ENCODE measurements around the gene EIF4H. TPM values are rescaled to one million over a fixed set of nuclear protein-coding genes. Genes with fewer than 3 reads are reported as not detected.

The EIF4H gene
- total RNA-seq, 1 donor from 2014 or later, result 361 TPM

- H3K9me3 ChIP-seq (ENCODE audit: insufficient read depth, low read depth, low read length), result no peaks in the 10 kb centered on the region
- H2AFZ ChIP-seq (ENCODE audit: low read depth, low read length), result no peak overlapping the region
- H3K79me2 ChIP-seq (ENCODE audit: insufficient read depth, low read length), result no peaks in the 10 kb centered on the region
- no peak for DNase-seq (ENCODE audit: low read depth)
- no peak for FAIRE-seq
- no peak overlapping the region for H3K4me3 ChIP-seq (ENCODE audit: insufficient read depth, low read depth, low read length)
- no peak for TF ChIP-seq EZH2 (IDR thresholded peaks at IDR 0.05; ENCODE audit: insufficient read depth, low read length)
- no peak for TF ChIP-seq CTCF (IDR thresholded peaks at IDR 0.05; ENCODE audit: insufficient read depth, low read depth, low read length)
- no peaks in the 10 kb centered on the region for H3K27me3 Mint-ChIP-seq (ENCODE audit: low read depth, unreplicated experiment)
- no peaks in the 10 kb centered on the region for H3K9me3 Mint-ChIP-seq (ENCODE audit: unreplicated experiment)
- H3K36me3 Mint-ChIP-seq (ENCODE audit: low read depth, unreplicated experiment), result peaks cover 8% of the 10 kb centered on the region
- H3K4me1 ChIP-seq (ENCODE audit: insufficient read depth, low read length), result no peaks in the 10 kb centered on the region
- no peak overlapping the region for H3K27ac Mint-ChIP-seq (ENCODE audit: unreplicated experiment)
- no peak overlapping the region for H3K9ac ChIP-seq (ENCODE audit: low read length)
- H3K4me2 ChIP-seq (ENCODE audit: low read length), result no peak overlapping the region
- H3K4me3 Mint-ChIP-seq (ENCODE audit: unreplicated experiment), result no peak overlapping the region
- peaks cover 4% of the 10 kb centered on the region for H4K20me1 ChIP-seq (ENCODE audit: insufficient read depth, low read length)
- H3K4me1 Mint-ChIP-seq (ENCODE audit: low read depth, unreplicated experiment), result no peaks in the 10 kb centered on the region
- no peaks in the 10 kb centered on the region for H3K27me3 ChIP-seq (ENCODE audit: insufficient read depth, low read length)
- peaks cover 21% of the 10 kb centered on the region for H3K36me3 ChIP-seq (ENCODE audit: insufficient read depth, low read length)
- no peak overlapping the region for H3K27ac ChIP-seq (ENCODE audit: low read depth, low read length)
Measured at GRCh38 chr7:74246497-74246896, 72.3 kb downstream of the EIF4H start.

Small RNA genes within 50 kb of the gene (microRNA-seq; reads per million reads assigned to microRNA genes)
- 560 reads per million, percentile 77 among the genes with 10 or more reads in this experiment for gene MIR590

Other genes with a start within 250 kb of the EIF4H start
- 0.75 and 0.89 TPM in 2 replicates for gene ELN, start 146.2 kb upstream of the EIF4H start, total RNA-seq
- gene LIMK1, start 90.6 kb upstream of the EIF4H start, total RNA-seq, result 67.8 and 69.9 TPM in 2 replicates
- 1.5 and 2.0 TPM in 2 replicates for gene LAT2, start 35.6 kb downstream of the EIF4H start, total RNA-seq
- 10.3 and 12.3 TPM in 2 replicates for gene RFC2, start 80.0 kb downstream of the EIF4H start, total RNA-seq
- gene CLIP2, start 115.1 kb downstream of the EIF4H start, total RNA-seq, result 31.4 and 35.4 TPM in 2 replicates